Stimulated activated CD8-positive, alpha-beta memory T cell treated with anti-CD3 and anti-CD28 coated beads, Interleukin-2, amount 100 ng/mL, for 1 hour (primary cell): ENCODE data around the gene GARIN5B.
A peak's percentile ranks its signal among the peaks of the same experiment; 100 is the strongest.
"Not testable (repeated sequence)": the region's sequence is repeated elsewhere in the genome, so short reads cannot be mapped to it uniquely, and the experiment has no call there.

ENCODE experiments used
- DNase-seq, 2 donors: peaks; one replicate each; pipeline ENCODE4 v3.0.0-alpha.2; 2020; ENCODE audit warnings: low read depth in 2 of 2

GARIN5B gene

DNA sequence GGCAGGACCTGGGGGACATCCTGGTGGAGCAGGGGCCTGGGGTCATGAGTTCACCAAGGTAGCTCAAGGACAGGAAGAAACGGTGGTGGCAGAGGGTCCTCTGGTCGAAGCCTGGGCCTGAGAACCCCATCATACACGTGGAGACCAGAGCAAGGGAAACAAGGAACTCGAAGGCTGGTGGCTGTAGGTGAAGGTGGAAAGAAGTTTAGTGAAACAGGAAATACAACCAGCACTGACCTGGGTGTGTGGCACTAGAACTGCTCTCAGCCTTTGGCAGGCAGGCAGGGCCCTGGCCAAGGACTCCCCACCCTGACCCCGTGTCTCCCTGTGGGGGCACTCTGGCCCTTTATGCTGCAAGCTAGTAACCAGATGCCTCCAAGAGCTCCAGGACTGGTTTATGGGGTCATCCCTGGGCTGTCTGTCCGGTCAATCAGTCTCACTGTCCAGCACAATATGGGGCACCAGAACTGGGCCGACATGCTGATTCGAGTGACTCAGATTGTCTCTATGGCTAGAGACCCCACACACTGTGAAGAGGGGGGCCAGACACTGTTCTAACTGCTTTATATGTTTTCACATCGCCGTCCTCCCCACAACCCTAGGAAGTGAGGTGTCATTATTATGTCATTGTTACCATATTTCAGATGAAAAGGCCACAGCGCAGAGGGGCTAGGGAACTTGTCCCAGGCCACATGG is 12.3 kb downstream of the GARIN5B start:
- no peak for DNase-seq

DNA sequence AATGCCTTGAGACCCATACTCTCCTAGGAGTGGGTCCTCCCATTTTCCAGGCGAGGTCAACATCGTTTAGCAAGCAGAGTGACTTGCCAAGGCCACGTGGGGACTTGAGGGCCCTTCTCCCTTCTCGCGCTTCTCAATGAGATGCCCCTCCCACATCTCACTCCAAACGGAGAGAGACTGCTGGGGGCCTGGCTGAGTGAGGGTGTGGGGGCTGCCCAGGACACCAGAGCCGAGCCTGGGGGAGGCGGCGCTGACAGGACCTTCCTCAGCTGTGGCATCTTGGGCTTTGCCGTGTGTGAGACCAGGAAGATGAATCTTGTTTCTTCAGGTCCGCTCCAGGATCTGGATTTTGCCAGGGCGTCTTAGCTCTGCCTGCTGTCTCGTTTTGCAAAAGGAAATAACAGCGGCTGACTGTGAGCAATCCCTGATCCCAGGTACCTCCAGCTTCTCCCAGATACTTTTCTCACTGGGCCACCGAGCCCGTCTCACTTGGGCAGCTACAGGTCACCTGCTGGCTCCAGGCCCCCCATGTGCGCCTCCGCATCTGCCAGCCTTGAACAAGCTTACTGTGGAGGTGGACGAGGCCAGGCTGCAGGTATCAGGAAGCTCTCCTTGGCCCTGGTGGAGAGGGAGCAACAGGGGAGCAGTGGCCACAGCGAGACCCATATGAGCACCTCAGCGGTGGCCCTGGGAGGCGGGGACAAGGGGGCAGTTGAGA is 14.6 kb downstream of the GARIN5B start:
- DNase-seq, result no peak

DNA sequence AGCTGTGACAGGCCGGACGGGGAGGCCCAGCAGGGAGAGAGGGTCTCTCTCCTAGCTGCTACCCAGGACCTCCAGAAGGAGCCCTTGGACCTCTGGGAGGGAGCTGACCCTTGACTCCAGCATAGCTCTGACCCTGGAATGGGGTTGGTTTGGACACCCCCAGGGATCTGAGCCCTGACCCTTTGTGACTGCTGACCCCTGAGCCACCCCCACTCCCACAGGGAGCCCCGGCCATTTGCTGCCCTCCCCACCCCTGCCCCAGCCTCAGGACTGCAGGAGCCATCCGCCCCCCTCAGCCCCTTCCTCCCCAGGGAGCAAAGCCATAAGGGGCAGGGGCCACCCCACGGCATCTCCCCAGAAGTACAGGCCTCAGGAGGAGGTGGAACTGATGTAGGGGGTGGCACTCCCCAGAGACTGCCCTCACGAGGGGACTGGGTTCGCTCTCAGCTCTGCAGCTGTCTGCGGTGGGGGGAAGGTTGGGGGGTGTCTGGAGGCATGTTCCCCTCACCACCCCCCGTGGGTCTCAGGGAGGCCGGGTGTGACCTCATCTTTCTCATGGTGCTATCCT is 15.5 kb downstream of the GARIN5B start:
- no peak for DNase-seq

DNA sequence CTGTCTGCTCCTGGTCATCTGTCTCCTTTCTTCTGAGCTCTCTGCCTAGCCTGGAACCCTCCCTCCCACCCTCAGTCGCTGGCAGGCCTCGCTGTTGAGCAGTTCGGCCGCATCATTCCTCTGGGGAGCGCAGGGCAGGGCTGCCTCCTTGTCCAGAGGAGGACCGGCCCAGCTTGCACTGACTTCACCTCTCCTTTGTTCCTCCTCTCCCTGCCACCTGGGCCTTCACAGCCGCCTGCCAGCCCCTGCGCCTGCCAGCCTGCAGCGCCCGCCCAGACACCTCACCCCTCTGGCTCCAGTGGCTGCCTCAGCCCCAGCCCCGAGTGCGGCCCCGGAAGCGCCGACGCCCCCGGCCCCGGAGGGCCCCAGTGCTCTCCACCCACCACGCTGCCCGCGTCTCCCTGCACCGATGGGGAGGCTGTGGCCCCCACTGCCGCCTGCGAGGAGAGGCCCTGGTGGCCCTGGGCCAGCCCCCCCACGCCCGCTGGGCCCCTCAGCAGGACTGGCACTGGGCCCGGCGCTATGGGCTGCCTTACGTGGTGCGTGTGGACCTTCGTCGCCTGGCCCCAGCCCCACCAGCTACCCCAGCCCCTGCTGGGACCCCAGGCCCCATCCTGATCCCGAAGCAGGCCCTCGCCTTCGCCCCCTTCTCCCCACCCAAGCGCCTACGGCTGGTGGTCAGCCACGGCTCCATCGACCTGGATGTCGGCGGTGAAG is 16.2 kb downstream of the GARIN5B start:
- no peak for DNase-seq

- DNase-seq, result no peak
Observed at GRCh38 chr19:55345818-55346724, 17.0 kb downstream of the GARIN5B start.

DNA sequence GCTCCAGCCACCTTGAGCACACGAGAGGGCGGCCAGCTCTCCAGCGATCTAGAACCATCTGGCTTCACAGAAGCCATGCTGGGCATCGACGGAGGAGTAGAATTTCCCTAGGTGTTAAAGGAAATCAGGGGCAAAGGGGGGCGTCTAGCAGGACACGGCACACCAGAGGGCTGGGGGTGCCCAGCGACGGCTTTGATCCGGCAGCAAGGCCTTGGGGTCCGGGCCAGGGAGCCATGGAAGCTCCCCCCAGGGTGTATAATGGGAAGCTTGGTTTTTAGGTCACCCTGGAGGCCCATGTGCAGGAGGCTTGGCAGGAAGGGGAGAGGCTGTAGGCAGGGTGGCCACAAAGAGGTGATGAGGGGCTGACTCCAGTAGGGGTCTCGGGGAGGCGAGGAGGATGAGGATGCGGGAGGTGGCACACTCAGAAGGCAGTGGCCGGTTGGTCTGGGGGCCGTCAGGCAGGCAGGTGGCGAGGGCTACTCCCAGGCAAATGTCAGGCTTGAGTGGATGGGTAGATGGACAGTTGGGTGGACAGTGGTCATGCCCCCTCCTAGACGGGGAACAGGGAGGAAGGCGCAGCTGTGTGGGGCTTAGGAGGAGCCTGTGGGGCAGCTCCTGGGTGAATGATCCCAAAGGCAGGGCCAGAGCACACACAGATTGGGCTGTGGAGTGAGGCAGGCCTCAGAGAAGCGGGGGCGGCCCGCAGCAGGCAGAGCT is 17.8 kb downstream of the GARIN5B start:
- DNase-seq, result no peak

GRCh38 chr19:55344444-55344843 is 18.6 kb downstream of the GARIN5B start:
- DNase-seq, result no peak

DNA sequence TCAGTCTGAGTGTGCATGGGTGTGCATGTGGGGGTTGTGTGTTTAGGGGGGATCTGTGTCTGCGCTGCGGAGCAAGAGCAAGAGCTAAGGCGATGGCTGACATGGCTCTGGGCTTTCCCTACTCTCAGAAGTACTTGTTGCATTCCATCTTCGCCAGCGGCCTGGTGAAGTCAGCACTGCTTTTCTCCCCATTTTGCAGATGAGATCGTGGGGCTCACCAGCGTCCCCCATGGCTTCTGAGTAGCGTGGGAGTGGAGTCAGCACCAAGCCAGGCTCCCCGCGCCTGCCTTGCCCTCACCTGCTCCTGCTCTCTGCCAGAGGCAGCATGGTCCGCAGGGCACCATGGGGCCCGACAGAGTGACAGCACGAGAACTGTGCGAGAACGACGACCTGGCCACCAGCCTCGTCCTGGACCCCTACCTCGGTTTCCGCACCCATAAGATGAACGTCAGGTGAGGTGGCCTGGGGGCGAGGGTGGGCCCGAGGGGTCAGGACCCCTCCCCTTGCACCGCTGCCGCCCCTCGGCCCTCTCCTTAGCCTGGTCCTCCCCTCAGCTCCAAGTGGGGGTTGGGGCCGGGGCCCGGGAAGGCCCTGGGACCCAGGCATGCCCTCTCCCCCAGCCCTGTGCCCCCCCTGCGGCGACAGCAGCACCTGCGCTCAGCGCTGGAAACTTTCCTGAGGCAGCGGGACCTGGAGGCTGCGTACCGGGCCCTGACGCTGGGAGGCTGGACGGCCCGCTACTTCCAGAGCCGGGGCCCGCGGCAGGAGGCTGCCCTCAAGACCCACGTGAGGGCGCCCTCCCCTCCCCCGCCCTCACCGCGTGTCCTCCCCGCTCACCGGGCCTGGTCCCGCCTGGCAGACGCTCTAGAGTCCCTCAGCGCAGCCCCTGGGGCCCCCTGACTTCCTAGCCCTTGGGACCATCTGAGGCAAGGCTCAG is 21.2 kb downstream of the GARIN5B start:
- no peak for DNase-seq

DNA sequence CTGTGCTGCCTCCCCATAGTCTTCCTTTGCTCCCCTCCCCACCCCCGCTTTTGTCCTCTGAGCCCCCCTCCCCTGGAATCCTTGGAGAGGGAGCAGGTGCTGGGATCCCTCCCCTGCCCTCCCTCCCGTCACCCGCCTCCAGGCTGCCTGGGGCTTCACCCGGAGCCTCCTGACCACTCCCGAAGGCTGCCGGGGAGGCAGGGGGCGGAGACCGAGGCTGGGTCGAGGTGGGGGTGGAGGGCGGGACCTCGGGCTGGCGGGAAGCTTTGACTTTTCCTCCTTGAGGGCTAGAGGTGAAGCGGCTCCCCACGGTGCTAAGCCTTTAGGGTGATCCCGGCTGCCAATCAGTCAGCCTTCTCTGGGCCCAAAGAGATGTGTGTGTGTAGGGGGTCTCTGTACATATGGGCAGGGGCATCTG is 21.9 kb downstream of the GARIN5B start:
- peak in 1 of 2 donors; percentile 19 for DNase-seq

GRCh38 chr19:55340784-55341147 is 22.3 kb downstream of the GARIN5B start:
- no peak for DNase-seq

DNA sequence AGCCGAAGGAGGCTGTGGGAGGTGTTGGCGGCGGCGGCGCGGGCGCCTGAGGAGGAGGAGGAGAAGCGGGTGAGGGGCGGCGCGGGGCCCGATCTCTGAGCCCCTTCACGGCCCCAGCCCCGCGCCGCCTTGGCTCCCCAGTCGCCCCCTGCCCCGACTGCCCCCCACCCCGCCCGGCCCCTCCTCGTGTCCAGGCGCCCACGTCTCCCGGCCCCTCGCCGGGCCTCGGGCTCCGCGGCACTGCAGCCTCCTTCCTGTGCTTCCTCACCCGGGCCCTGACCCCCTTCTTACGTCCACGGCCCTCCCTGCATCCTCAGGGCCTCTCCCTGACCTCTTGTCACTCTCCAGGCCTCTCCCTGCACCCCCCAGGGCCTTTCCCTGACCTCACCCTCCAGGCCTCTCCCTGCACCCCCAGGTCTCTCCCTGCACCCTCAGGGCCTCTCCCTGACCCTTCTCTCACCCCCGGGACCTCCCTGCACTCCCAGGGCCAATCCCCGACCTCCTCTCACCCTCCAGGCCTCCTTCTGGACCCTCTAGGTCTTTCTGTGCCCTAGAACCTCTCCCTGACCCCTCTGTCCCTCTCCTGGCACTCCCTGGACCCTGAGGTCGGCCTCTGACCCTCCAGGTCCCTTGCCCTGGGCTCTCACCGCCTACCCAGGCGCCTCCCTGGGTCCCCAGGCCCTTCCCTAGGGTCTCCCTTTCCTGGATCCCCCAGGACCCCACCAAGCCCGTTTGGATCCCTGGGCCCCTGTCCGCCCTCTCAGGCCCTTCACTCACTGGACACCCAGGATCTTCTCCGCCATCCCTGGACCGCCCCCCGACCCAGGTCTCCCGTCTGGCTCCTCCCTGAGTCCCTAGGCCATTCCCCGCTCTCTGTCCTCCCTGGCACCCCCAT is 22.9 kb downstream of the GARIN5B start:
- DNase-seq, result no peak

DNA sequence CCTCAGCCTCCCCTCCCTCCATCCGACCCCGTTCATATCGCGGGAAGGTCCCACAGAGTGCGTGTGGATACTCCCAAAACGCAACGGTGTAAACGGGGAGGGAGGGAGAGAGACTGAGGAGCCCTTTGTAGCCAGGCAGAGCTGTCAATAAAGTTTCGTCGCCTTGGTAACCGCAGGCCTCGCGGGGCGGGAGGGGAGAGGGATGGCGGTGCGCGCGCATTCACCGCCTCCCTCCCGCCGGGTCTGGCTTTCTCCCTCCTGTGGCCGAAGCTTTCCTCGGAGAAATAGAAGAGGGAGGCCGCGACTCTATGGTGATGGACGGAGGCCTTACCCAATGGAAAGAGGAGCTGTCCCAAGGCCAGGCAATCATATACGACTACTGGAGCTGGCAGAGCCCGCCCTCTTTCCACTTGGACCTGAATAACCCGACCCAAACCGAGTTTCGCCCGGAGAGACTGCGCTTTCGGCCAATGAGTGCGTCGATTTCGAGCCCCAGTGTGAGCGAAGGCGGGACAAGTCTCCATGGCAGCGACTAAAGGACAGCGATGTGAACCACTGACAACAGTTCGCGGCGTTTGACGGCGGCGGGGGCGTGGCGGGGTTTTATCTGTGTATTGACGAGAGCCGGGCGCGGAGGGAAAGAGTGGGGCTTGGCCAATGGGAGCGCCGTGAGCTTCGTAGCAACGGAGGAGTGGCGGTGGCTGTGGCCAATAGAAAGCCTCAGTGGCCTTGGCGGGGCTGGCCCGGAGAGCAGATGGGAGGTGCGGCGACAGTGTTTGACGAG is 23.8 kb downstream of the GARIN5B start, which contains the start of gene KMT5C:
Gene KMT5C, plus strand, starts transcription at position 772 of the 784 bp plus-strand sequence. CDS start 2,061 bp downstream, outside the sequence.
- DNase-seq, result peak; percentile 100

- no peak for DNase-seq
Observed at GRCh38 chr19:55336101-55336500, 27.0 kb downstream of the GARIN5B start.

DNA sequence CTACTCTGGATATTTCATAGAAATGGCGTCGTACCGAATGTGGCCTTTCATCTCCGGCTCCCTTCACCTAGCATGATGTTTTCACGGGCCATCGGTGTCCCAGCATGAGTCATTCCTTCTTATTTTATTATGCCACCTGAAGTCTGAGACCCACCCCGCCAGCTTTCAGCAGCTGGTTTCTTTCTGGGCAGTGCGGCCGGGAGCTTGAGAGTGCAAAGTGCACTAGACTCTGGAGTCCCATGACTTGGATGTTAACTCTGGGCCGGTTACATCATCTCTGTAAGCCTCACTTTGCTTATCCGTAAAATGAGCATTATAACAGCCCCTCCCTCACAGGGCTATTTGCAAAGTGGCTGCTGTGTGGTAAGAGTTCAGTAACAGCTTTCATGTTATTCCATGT is 29.2 kb downstream of the GARIN5B start:
- DNase-seq, result no peak

DNA sequence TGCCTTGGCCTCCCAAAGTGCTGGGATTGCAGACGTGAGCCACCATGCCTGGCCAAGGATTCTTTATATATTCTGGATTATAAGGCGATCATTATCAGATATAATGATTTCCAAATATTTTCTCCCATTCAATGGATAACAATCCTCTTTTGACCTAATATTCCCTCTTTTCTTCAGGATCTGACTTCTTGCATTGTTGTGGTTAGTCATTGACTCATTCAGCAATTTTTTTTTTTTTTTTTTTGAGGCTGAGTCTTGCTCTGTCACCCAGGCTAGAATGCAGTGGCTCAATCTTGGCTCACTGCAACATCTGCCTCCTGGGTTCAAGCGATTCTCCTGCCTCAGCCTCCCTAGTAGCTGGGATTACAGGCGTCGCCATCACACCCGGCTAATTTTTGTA is 33.3 kb downstream of the GARIN5B start:
- not testable (repeated sequence) for DNase-seq

GRCh38 chr19:55328774-55329318 is 34.2 kb downstream of the GARIN5B start:
- DNase-seq, result not testable (repeated sequence)

- no peak for DNase-seq
Observed at GRCh38 chr19:55325172-55325571, 37.9 kb downstream of the GARIN5B start, which contains the start of gene TMEM150B. TSS of gene TMEM150B (minus strand) at chr19:55325341. CDS start at chr19:55321036, 4,305 bp downstream.
